ENCODE results near the gene RUBCN.

DNA sequence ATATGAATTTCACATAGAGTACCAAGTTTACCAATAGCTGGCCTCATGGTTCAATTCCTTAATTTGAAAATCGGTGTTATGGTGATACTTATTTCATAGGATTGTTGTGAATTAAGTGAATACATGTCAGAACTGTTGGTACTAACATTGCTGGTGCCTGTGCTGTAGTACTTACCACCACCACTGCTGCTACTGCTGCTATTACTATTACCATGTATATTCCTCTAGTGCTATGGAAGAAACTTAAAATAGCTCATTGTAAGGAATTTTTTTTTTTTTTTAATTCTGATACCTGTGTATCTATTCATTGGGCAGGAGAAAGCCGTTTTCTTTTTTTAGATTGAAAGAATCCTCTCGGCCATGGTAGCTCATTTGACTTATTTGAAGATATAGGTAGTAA is 16.6 kb upstream of the RUBCN start:
- no peak for TF ChIP-seq EZH2phosphoT487 (IDR thresholded peaks at IDR 0.05; ENCODE audit: insufficient read depth, low read depth)
- no peak for TF ChIP-seq EZH2 (IDR thresholded peaks at IDR 0.05; ENCODE audit: insufficient read depth, poor library complexity, severe bottlenecking)
